Activated T-cell treated with anti-CD3 and anti-CD28 coated beads, Interleukin-2, amount 50 U/mL, for 24 hours (primary cell): Measurements from ENCODE around the gene MYO1F.

Experiments used
- DNase-seq: peaks from one replicate; pipeline ENCODE4 v3.0.0-alpha.2; 2020
- H3K27ac Mint-ChIP-seq: 2 replicates; pipeline ENCODE4 v1.8.0; 2020; ENCODE audit warnings: mild to moderate bottlenecking, mixed read lengths
- H3K27me3 Mint-ChIP-seq: 2 replicates; pipeline ENCODE4 v1.8.0; 2020; ENCODE audit warnings: mixed read lengths
- H3K36me3 Mint-ChIP-seq: 2 replicates; pipeline ENCODE4 v1.8.0; 2020; ENCODE audit warnings: low read depth, mixed read lengths
- H3K4me1 Mint-ChIP-seq: 2 replicates; pipeline ENCODE4 v1.8.0; 2020; ENCODE audit warnings: low read depth, mixed read lengths
- H3K4me3 Mint-ChIP-seq: 2 replicates; pipeline ENCODE4 v1.8.0; 2020; ENCODE audit warnings: mild to moderate bottlenecking, moderate library complexity, mixed read lengths
- H3K9me3 Mint-ChIP-seq: 2 replicates; pipeline ENCODE4 v1.8.0; 2020; ENCODE audit warnings: mixed read lengths

MYO1F gene

DNA sequence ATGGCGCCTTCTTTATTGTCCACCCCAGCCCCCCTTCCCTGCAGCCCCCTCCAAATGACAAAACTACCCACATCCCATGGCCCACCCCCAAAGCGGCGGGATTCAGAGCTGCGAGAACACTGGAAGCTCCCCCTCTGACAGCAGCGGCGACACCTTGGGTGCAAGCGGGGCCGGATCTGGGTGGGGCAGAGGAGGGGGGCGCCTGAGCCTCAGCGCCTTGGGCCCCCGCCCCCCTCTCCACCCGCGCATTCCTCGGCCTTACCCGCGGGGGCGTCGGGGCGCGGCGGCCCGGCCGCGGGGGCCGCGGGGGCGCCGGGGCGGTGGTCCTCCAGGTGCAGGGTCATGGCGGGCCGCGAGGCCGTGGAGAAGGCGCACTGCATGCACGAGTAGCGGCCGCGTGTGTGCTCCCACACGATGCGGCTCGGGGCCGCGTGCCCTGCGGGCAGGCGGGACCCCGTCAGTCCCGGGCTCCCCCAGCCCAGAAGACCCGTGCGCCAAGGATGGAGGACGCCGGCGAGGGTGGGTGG, 66.6 kb downstream of the MYO1F start:
- H3K4me1 Mint-ChIP-seq = peaks cover 39% of the 10 kb centered on the region
- no peaks in the 10 kb centered on the region for H3K27me3 Mint-ChIP-seq
- no peak for DNase-seq
- peaks cover 22% of the 10 kb centered on the region for H3K36me3 Mint-ChIP-seq
- H3K9me3 Mint-ChIP-seq = no peaks in the 10 kb centered on the region
- no peak overlapping the region for H3K4me3 Mint-ChIP-seq
- no peak overlapping the region for H3K27ac Mint-ChIP-seq

DNA sequence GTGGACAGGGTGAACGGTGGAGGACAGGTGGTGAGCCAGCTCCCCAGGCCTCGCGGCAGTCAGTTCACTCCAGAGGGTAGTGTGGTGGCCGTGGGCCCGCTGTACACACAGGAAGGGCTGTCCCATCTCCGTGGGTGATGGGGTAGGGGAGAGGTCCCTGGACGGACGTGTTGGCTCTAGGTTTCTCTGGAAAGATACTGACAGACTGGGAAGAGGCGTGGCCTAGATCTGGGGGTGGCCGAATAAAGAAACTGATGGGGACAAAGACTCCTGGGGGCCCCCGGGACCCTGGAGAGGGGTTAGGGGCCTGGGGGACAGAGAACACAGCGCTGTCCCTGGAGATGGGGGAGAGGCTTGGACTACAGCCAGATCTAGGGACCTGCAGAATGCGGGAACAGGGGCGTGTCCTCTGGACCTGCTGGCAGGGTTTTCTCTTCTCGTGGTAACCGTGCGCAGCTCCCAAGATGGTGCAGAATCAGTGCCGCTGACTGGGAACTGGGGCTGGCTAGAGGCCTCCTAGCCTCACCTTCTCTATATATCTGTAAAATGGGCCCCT, 70.8 kb downstream of the MYO1F start:
- H3K9me3 Mint-ChIP-seq = no peaks in the 10 kb centered on the region
- peaks cover 19% of the 10 kb centered on the region for H3K4me1 Mint-ChIP-seq
- peak overlapping the region; percentile 86 for H3K4me3 Mint-ChIP-seq
- H3K27ac Mint-ChIP-seq = peak overlapping the region; percentile 84
- DNase-seq = no peak
- H3K27me3 Mint-ChIP-seq = no peaks in the 10 kb centered on the region
- peaks cover 11% of the 10 kb centered on the region for H3K36me3 Mint-ChIP-seq

DNA sequence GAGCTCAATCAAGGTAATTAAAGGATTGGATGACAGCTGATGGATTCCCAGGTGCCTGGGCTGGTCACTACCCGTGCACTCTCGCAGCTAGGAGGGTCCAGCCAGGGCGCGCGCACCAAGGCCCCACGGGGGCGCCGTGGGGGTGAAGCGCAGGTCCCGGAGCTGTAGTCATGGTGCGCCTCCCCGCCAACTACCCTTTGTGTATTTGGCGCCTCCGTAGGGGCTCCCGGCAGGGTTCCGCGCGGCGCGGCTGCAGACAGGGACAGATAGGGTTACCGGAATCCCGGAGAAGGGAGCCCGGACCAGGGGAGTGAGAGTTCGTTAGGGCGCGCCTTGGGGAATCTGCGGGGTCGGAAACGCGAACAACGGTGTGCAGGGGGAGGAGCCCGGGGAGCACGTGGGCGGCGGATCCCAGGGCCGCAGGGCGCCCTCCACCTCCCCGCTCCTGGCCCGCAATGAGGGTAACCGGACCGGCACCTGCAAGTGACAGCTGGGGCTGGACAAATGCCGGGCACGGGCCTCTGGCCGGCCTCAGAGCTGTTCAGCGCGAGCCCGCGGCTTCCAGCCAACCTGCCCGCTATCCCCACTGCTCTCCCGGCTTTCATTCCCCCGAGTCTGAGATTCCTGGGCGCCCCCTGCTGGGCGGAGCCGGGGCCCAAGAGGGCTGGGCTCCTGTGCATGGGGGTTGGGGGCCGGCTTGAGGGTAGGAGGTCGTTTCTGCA, 71.4 kb downstream of the MYO1F start:
- no peaks in the 10 kb centered on the region for H3K27me3 Mint-ChIP-seq

DNA sequence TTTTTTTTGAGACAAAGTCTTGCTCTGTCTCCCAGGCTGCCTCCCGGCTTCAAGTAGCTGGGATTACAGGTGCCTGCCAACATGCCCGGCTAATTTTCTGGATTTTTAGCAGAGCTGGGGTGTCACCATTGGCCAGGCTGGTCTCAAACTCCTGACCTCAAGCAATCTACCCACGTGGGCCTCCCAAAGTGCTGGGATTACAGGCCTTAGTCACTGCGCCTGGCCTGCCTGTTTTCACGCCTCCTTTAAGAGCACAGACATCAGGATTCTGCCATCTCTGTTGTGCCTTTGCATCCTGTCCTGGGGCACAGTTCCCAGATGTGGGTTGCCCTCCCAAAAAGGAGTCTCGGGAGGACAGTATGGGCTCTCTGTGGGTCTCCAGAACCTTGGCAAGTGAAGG, 72.3 kb downstream of the MYO1F start:
- no peak for DNase-seq
- H3K27ac Mint-ChIP-seq = peak overlapping the region; percentile 35
- peak overlapping the region; percentile 50 for H3K4me3 Mint-ChIP-seq
- no peaks in the 10 kb centered on the region for H3K9me3 Mint-ChIP-seq
- H3K27me3 Mint-ChIP-seq = no peaks in the 10 kb centered on the region
- H3K4me1 Mint-ChIP-seq = peaks cover 25% of the 10 kb centered on the region
- H3K36me3 Mint-ChIP-seq = peaks cover 6% of the 10 kb centered on the region

More for the DNA sequence above, 71.4 kb downstream of the MYO1F start:
- H3K36me3 Mint-ChIP-seq = peaks cover 10% of the 10 kb centered on the region
- H3K4me3 Mint-ChIP-seq = peak overlapping the region; percentile 86
- DNase-seq = peak; percentile 89
- no peaks in the 10 kb centered on the region for H3K9me3 Mint-ChIP-seq
- peak overlapping the region; percentile 87 for H3K27ac Mint-ChIP-seq
- H3K4me1 Mint-ChIP-seq = peaks cover 19% of the 10 kb centered on the region

DNA sequence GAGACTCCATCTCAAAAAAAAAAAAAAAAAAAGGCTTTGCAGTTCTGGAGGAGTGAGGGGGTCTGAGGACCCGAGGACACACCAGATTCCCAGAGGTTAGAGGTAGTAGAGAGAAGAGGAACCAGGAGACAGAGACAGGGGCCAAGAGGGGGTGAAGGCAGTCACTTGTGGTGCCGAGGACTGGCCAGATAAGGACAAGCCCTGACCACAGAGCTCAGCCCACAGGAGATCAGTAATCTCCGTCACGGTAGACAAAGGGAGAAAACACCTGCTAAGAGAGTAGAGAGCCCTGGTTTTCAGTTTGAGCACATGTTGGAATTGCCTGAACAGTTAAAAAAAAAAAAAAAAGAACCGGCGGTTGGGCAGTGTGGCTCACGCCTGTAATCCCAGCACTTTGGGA, 73.1 kb downstream of the MYO1F start:
- Mint-ChIP-seq H3K4me3 (no peak overlapping the region), H3K9me3 (no peaks in the 10 kb centered on the region), H3K4me1 (peaks cover 25% of the 10 kb centered on the region), H3K27ac (no peak overlapping the region), H3K27me3 (no peaks in the 10 kb centered on the region), H3K36me3 (peaks cover under 1% of the 10 kb centered on the region)
- no peak for DNase-seq

- peak overlapping the region; percentile 11 for H3K27ac Mint-ChIP-seq
- no peaks in the 10 kb centered on the region for H3K27me3 Mint-ChIP-seq
Measured at GRCh38 chr19:8503510-8503909, 73.7 kb downstream of the MYO1F start.

GRCh38 chr19:8501981-8502380, 75.3 kb downstream of the MYO1F start:
- Mint-ChIP-seq H3K27me3 (no peaks in the 10 kb centered on the region), H3K36me3 (no peaks in the 10 kb centered on the region), H3K9me3 (no peaks in the 10 kb centered on the region), H3K4me1 (peaks cover 25% of the 10 kb centered on the region), H3K4me3 (no peak overlapping the region), H3K27ac (no peak overlapping the region)
- DNase-seq = no peak

More at GRCh38 chr19:8503510-8503909, 73.7 kb downstream of the MYO1F start:
- Mint-ChIP-seq H3K4me3 (no peak overlapping the region), H3K4me1 (peaks cover 25% of the 10 kb centered on the region), H3K36me3 (no peaks in the 10 kb centered on the region), H3K9me3 (no peaks in the 10 kb centered on the region)
- no peak for DNase-seq

GRCh38 chr19:8501516-8501915, 75.7 kb downstream of the MYO1F start:
- H3K27ac Mint-ChIP-seq = no peak overlapping the region
- DNase-seq = no peak
- H3K27me3 Mint-ChIP-seq = no peaks in the 10 kb centered on the region
- H3K4me3 Mint-ChIP-seq = no peak overlapping the region
- peaks cover 22% of the 10 kb centered on the region for H3K4me1 Mint-ChIP-seq
- no peaks in the 10 kb centered on the region for H3K36me3 Mint-ChIP-seq
- H3K9me3 Mint-ChIP-seq = no peaks in the 10 kb centered on the region

DNA sequence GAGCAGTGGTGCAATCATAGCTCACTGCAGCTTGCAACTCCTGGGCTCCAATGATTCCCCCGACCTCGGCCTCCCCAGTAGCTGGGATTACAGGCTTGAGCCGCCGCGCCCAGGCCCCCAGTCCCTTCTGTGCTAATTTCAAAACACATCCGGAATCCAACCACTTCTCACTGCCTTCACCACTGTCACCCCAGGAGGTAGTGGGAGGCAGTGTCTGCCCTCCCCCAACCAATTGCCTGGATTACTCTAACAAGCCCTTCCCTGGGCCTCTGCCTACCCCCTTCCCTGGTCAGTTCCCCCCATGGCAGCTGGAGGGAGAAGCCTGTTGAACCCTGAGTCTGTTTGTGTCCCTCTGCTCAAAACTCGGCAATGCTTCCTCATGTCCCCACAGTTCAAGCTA, 77.1 kb downstream of the MYO1F start:
- Mint-ChIP-seq H3K27ac (no peak overlapping the region), H3K36me3 (no peaks in the 10 kb centered on the region), H3K27me3 (no peaks in the 10 kb centered on the region), H3K4me3 (no peak overlapping the region), H3K4me1 (peaks cover 19% of the 10 kb centered on the region), H3K9me3 (no peaks in the 10 kb centered on the region)
- no peak for DNase-seq

DNA sequence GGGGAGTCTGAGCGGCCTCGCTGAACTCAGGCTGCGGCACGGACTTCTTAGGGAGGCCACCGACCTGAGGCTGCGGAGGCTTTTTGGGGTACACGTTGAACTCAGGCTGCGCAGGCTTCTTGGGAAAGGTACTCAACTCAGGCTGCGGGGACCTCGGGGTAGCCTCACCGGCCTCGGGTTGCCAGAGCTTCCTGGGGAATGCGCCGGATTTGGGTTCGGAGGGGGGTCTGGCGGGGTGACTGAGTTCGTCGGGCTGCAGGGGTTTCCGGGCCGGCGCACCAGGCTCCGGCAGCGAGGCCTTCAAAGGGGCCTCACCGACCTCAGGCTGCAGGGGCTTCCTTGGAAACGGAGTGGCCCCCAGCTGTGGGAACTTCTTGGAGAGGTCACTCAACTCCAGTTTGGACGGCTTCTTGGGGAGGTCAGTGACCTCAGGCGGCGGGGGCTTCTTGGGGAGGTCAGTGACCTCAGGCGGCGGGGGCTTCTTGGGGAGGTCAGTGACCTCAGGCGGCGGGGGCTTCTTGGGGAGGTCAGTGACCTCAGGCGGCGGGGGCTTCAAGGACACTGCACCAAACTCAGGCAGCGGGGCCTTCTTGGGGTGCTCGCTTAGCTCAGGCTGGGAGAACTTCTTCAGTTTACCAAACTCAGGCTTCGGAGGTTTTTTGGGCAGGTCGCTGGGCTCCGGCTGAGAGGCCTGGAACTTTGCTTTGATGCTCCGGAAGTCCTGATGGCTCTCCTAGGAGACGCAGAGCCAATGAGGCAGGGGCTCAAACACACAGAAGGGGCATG, 78.0 kb downstream of the MYO1F start:
- Mint-ChIP-seq H3K27ac (no peak overlapping the region), H3K36me3 (no peaks in the 10 kb centered on the region), H3K9me3 (no peaks in the 10 kb centered on the region), H3K4me1 (peaks cover 22% of the 10 kb centered on the region), H3K4me3 (no peak overlapping the region), H3K27me3 (no peaks in the 10 kb centered on the region)
- DNase-seq = no peak

- H3K4me3 Mint-ChIP-seq = no peak overlapping the region
- H3K27ac Mint-ChIP-seq = no peak overlapping the region
- peaks cover 24% of the 10 kb centered on the region for H3K4me1 Mint-ChIP-seq
- no peaks in the 10 kb centered on the region for H3K36me3 Mint-ChIP-seq
- H3K27me3 Mint-ChIP-seq = no peaks in the 10 kb centered on the region
- no peak for DNase-seq
- no peaks in the 10 kb centered on the region for H3K9me3 Mint-ChIP-seq
Measured at GRCh38 chr19:8498295-8498694, 78.9 kb downstream of the MYO1F start.

DNA sequence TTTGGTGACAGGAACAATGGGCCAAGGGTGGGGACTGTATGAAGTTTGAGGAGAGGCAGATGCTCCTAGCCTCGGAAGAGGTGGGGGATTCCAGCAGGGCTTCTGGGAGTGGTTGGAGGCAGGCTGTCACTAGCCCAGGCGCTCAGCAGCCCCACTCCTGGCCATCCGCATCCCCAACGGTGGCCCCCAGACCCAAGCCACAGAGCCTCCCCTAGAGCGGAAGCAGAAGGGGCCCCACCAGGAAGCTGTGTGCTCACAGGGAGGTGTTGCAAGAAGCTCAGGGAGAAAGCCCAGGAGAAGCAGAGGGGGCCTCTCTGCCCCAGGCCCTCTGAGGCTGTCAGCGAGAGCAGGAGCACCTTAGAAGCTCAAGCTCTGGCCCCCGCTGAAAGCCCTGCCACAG, 83.1 kb downstream of the MYO1F start:
- Mint-ChIP-seq H3K4me3 (no peak overlapping the region), H3K27ac (peak overlapping the region; percentile 57)

GRCh38 chr19:8491574-8491973, 85.7 kb downstream of the MYO1F start:
- no peaks in the 10 kb centered on the region for H3K27me3 Mint-ChIP-seq
- H3K4me3 Mint-ChIP-seq = no peak overlapping the region
- no peaks in the 10 kb centered on the region for H3K9me3 Mint-ChIP-seq
- H3K36me3 Mint-ChIP-seq = peaks cover 43% of the 10 kb centered on the region
- H3K27ac Mint-ChIP-seq = no peak overlapping the region
- no peak for DNase-seq
- H3K4me1 Mint-ChIP-seq = peaks cover 40% of the 10 kb centered on the region

More for the DNA sequence above, 83.1 kb downstream of the MYO1F start:
- DNase-seq = no peak
- H3K9me3 Mint-ChIP-seq = no peaks in the 10 kb centered on the region
- no peaks in the 10 kb centered on the region for H3K27me3 Mint-ChIP-seq
- H3K4me1 Mint-ChIP-seq = peaks cover 20% of the 10 kb centered on the region
- peaks cover 17% of the 10 kb centered on the region for H3K36me3 Mint-ChIP-seq

- Mint-ChIP-seq H3K4me1 (peaks cover 45% of the 10 kb centered on the region), H3K27ac (peak overlapping the region; percentile 59), H3K36me3 (peaks cover 50% of the 10 kb centered on the region), H3K4me3 (no peak overlapping the region), H3K27me3 (no peaks in the 10 kb centered on the region), H3K9me3 (no peaks in the 10 kb centered on the region)
- DNase-seq = no peak
Measured at GRCh38 chr19:8490873-8491272, 86.4 kb downstream of the MYO1F start.

GRCh38 chr19:8490395-8490760, 86.9 kb downstream of the MYO1F start:
- peaks cover 55% of the 10 kb centered on the region for H3K36me3 Mint-ChIP-seq
- H3K4me3 Mint-ChIP-seq = no peak overlapping the region
- no peaks in the 10 kb centered on the region for H3K9me3 Mint-ChIP-seq
- H3K27me3 Mint-ChIP-seq = no peaks in the 10 kb centered on the region
- peak overlapping the region; percentile 77 for H3K27ac Mint-ChIP-seq
- no peak for DNase-seq
- peaks cover 47% of the 10 kb centered on the region for H3K4me1 Mint-ChIP-seq
